GM12878 (cell line): ENCODE results near the gene MPST. TPM values are rescaled to one million over a fixed set of nuclear protein-coding genes. Genes with fewer than 3 reads are reported as not detected.

Experiments used
- ATAC-seq: fragments of 200-7000 bp; cut with Tn5 transposase; 3 replicates; pipeline ENCODE4 v1.9.1; 2020; ENCODE audit warnings: mild to moderate bottlenecking, moderate library complexity
- BruUV-seq: library from RNA; stranded (reverse); fragments of 400-500 nt; replicated peaks from 2 replicates; lab custom pipeline; 2021; lab: Mats Ljungman, UMichigan
- CTCF ChIA-PET: fragments of 300-600 bp; sonication (Branson Sonifier 250); formaldehyde crosslinking; extraction: SDS; loops from one replicate; lab custom pipeline; 2021; ENCODE audit warnings: inconsistent platforms; lab: Yijun Ruan, JAX
- POLR2A ChIA-PET: fragments of 350-600 bp; formaldehyde crosslinking; extraction: SDS; loops from one replicate; lab custom pipeline; 2021; ENCODE audit warnings: inconsistent platforms; lab: Charles Lee
- RAD21 ChIA-PET: fragments of 300-600 bp; sonication (Branson Sonifier 250); formaldehyde crosslinking; loops from one replicate; lab custom pipeline; 2023; ENCODE audit warnings: antibody characterized with exemption; ENCODE audit not compliant: unreplicated experiment; lab: Charles Lee
- SMC1A ChIA-PET: fragments of 300-600 bp; sonication (Branson Sonifier 250); formaldehyde crosslinking; loops from one replicate; lab custom pipeline; 2023; ENCODE audit not compliant: unreplicated experiment, uncharacterized antibody; lab: Charles Lee
- DNase-seq: peaks from one replicate; pipeline ENCODE4 v3.0.0-alpha.2; 2011; ENCODE audit warnings: low read depth, low spot score
- FAIRE-seq: peaks from 3 replicates; lab custom pipeline; 2011; peaks lifted over from hg19 to GRCh38; lab: Jason Lieb, UNC
- H2AFZ ChIP-seq: 2 replicates; pipeline ENCODE4 v1.6.0; 2011; ENCODE audit warnings: low read depth, low read length, control low read depth; ENCODE audit not compliant: control insufficient read depth
- H3K27ac ChIP-seq: 2 replicates; pipeline ENCODE4 v1.5.1; 2011; ENCODE audit warnings: control low read depth; ENCODE audit not compliant: control insufficient read depth, insufficient read depth
- H3K27me3 ChIP-seq, 2 experiments: replicated peaks in 1 of 2; 2 replicates each; pipeline versions ENCODE4 v1.6.0 to v1.6.1; 2011; ENCODE audit warnings: low read length in 1 of 2; ENCODE audit not compliant: control insufficient read depth in 2 of 2, insufficient read depth in 2 of 2
- H3K36me3 ChIP-seq, 2 experiments: 2 replicates each; pipeline ENCODE4 v1.5.1; 2011; ENCODE audit warnings: low read length in 1 of 2; ENCODE audit not compliant: control insufficient read depth in 2 of 2, insufficient read depth in 2 of 2
- H3K4me1 ChIP-seq: 2 replicates; pipeline ENCODE4 v1.6.1; 2011; ENCODE audit warnings: mild to moderate bottlenecking, low read length, moderate library complexity, mixed read lengths; ENCODE audit not compliant: control insufficient read depth, insufficient read depth
- H3K4me2 ChIP-seq: 2 replicates; pipeline ENCODE4 v1.6.0; 2011; ENCODE audit warnings: control low read depth; ENCODE audit not compliant: control insufficient read depth, insufficient read depth
- H3K4me3 ChIP-seq: fragments of 200-600 bp; sonication (generic); 2 replicates; pipeline ENCODE4 v1.5.1; 2016
- H3K79me2 ChIP-seq: 2 replicates; pipeline ENCODE4 v1.6.0; 2011; ENCODE audit warnings: low read length; ENCODE audit not compliant: control insufficient read depth, insufficient read depth
- H3K9ac ChIP-seq: 2 replicates; pipeline ENCODE4 v1.8.0; 2011; ENCODE audit warnings: low read length, control low read depth, mixed read lengths; ENCODE audit not compliant: control insufficient read depth, insufficient read depth
- H3K9me3 ChIP-seq: replicated peaks from 3 replicates; pipeline ENCODE4 v1.5.1; 2011; ENCODE audit warnings: mild to moderate bottlenecking, low read length; ENCODE audit not compliant: control insufficient read depth, insufficient read depth
- H4K20me1 ChIP-seq: 2 replicates; pipeline ENCODE4 v1.6.0; 2011; ENCODE audit not compliant: control insufficient read depth, insufficient read depth
- CBX5 ChIP-seq: sonication (generic); IDR thresholded peaks from 2 replicates; pipeline ENCODE4 v1.6.1; 2016; ENCODE audit warnings: low read depth, moderate library complexity, mild to moderate bottlenecking, inconsistent platforms
- CHD4 ChIP-seq: fragments of 200-600 bp; sonication (generic); IDR thresholded peaks from 2 replicates; pipeline ENCODE4 v1.6.1; 2016; ENCODE audit warnings: mild to moderate bottlenecking
- DPF2 ChIP-seq: fragments of 450-650 bp; IDR thresholded peaks from 2 replicates; pipeline ENCODE4 v1.6.1; 2017; ENCODE audit warnings: mild to moderate bottlenecking
- NRF1 ChIP-seq: conservative IDR thresholded peaks from 2 replicates; pipeline ENCODE4 v1.6.1; 2011; ENCODE audit warnings: mild to moderate bottlenecking, low read depth, low read length, improper control_type of control experiment
- POU2F2 ChIP-seq: IDR thresholded peaks from 3 replicates; pipeline ENCODE4 v1.6.1; 2011; ENCODE audit warnings: low read depth, mild to moderate bottlenecking, low read length, borderline replicate concordance
- RCOR1 ChIP-seq: conservative IDR thresholded peaks from 2 replicates; pipeline ENCODE4 v1.6.1; 2012; ENCODE audit warnings: low read depth, low read length, improper control_type of control experiment
- ZNF592 ChIP-seq: fragments of 450-650 bp; IDR thresholded peaks from 2 replicates; pipeline ENCODE4 v1.6.1; 2017; ENCODE audit warnings: mild to moderate bottlenecking, moderate library complexity
- ZNF622 ChIP-seq: fragments of 450-650 bp; IDR thresholded peaks from 2 replicates; pipeline ENCODE4 v1.6.1; 2017; ENCODE audit warnings: mild to moderate bottlenecking, inconsistent platforms
- WGBS: methylation state at CpG from one replicate; pipeline ENCODE4 v1.1.6; 2016; ENCODE audit warnings: low lambda C conversion rate; ENCODE audit not compliant: insufficient replicate concordance, insufficient coverage; ENCODE audit errors: missing lambda C conversion rate; 5-methylcytosine and 5-hydroxymethylcytosine counted together
- in situ Hi-C: fragments of 300-500 bp; cut with MboI; formaldehyde crosslinking; loops from 9 replicates; pipeline ENCODE4 v1.14.3; 2018; ENCODE audit warnings: mixed read lengths
- intact Hi-C: fragments of 100-400 bp; cut with micrococcal nuclease; formaldehyde crosslinking; loops from one replicate; pipeline ENCODE4 v1.14.2; 2022; ENCODE audit not compliant: unreplicated experiment
- polyA plus RNA-seq, 11 experiments: library from polyadenylated mRNA; depleted of rRNA in 4 of 11; unstranded in 6 of 11; stranded (reverse) in 5 of 11; fragments of >200 nt; fragmentation: Nextera tagmentation in 4 of 11; fragmentation: Illumina TruSeq in 1 of 11; extraction: Ambion mirVana in 4 of 11; extraction: Trizol in 1 of 11; gene quantifications; 1 replicate in 1 of 11; 2 replicates in 10 of 11; pipeline versions ENCODE4 v1.2.1 to v1.2.3, GENCODE V29; 2011 to 2016; ENCODE audit warnings: inconsistent platforms in 2 of 11, missing spikeins in 2 of 11, low read depth in 1 of 11
- total RNA-seq, 4 experiments: library from RNA; depleted of rRNA in 3 of 4; stranded (reverse); fragments of >200 nt in 3 of 4; fragmentation: Illumina TruSeq in 1 of 4; extraction: Trizol in 1 of 4; gene quantifications; 2 replicates each; pipeline versions ENCODE4 v1.2.1 to v1.2.3, GENCODE V29; 2013 to 2021

The MPST gene
- total and polyA plus RNA-seq, 10 of the 15 experiments (the other 5 are each of a cell fraction or from before 2014, with no cell fraction given), result 0.95 to 88.7 (median 38.5) TPM

- no peak for TF ChIP-seq POU2F2
- TF ChIP-seq RCOR1, result no peak
- no peak for TF ChIP-seq CHD4
- TF ChIP-seq, all 136 proteins: peak for 0
Measured at GRCh38 chr22:37058917-37059701, 39.6 kb downstream of the MPST start (continued).

- TF ChIP-seq ZNF592 (no peak), ZNF622 (no peak), DPF2 (no peak), CBX5 (no peak), NRF1 (no peak)
- Histone ChIP-seq H3K9ac (no peak overlapping the region), H3K27me3 (no peaks in the 10 kb centered on the region), H3K4me1 (peaks cover 11% of the 10 kb centered on the region), H3K4me2 (no peak overlapping the region), H2AFZ (no peak overlapping the region), H3K79me2 (no peaks in the 10 kb centered on the region), H3K27ac (no peak overlapping the region), H3K36me3 (peaks cover 0 to 2% of the 10 kb centered on the region in 2 experiments; a peak in 2 of 4 replicates), H3K4me3 (no peak overlapping the region), H4K20me1 (no peaks in the 10 kb centered on the region), H3K9me3 (no peaks in the 10 kb centered on the region)
- POLR2A ChIA-PET, result no interaction called here
- SMC1A ChIA-PET, result no interaction called here
- CTCF ChIA-PET, result interaction anchor here (1.2 kb wide), 1 partner anchor 15 kb away, joined by 3 read pairs; no protein-coding TSS in a partner anchor
- no TSS peak for BruUV-seq
- ATAC-seq, result peak; percentile 40
- in situ Hi-C loops (no loop called here), intact Hi-C loops (no loop called here)
- 35% methylated on average over 9 of the region's 9 CpGs for WGBS
- no peak for FAIRE-seq
- no peak for DNase-seq
- RAD21 ChIA-PET, result interaction anchor here (0.7 kb wide), 1 partner anchor 9 kb away, joined by 3 read pairs; no protein-coding TSS in a partner anchor
Measured at GRCh38 chr22:37059876-37060449, 40.4 kb downstream of the MPST start.
